HG02571 (cell line): ENCODE results near the gene MAST4.
"Not testable (repeated sequence)": the region's sequence is repeated elsewhere in the genome, so short reads cannot be mapped to it uniquely, and the experiment has no call there.

Source experiments
- ATAC-seq: cut with Tn5 transposase; IDR thresholded peaks from one replicate; pipeline ENCODE4 v1.9.1; 2021; ENCODE audit warnings: mild to moderate bottlenecking, moderate library complexity; ENCODE audit not compliant: unreplicated experiment

Gene MAST4

GRCh38 chr5:67168069-67168468 lies 571.9 kb downstream of the MAST4 start:
- no peak for ATAC-seq

- no peak for ATAC-seq
These were observed 574.6 kb downstream of the MAST4 start for GRCh38 chr5:67170767-67171166.

- ATAC-seq: not testable (repeated sequence)
These were observed 577.2 kb downstream of the MAST4 start for GRCh38 chr5:67173351-67173750.

- no peak for ATAC-seq
These were observed 577.8 kb downstream of the MAST4 start for GRCh38 chr5:67173959-67174358.

- ATAC-seq: no peak
These were observed 580.7 kb downstream of the MAST4 start for GRCh38 chr5:67176936-67177335.

- no peak for ATAC-seq
These were observed 581.9 kb downstream of the MAST4 start for GRCh38 chr5:67178085-67178484.

GRCh38 chr5:67178966-67179365 lies 582.8 kb downstream of the MAST4 start:
- no peak for ATAC-seq

- no peak for ATAC-seq
These were observed 583.6 kb downstream of the MAST4 start for GRCh38 chr5:67179697-67180361.

- no peak for ATAC-seq
These were observed 585.5 kb downstream of the MAST4 start for GRCh38 chr5:67181648-67182221.

- ATAC-seq: no peak
These were observed 586.2 kb downstream of the MAST4 start for GRCh38 chr5:67182301-67182790.

- ATAC-seq: no peak
These were observed 587.7 kb downstream of the MAST4 start for GRCh38 chr5:67183859-67184258.

GRCh38 chr5:67187006-67187715 lies 591.0 kb downstream of the MAST4 start:
- no peak for ATAC-seq

GRCh38 chr5:67188274-67189078 lies 592.3 kb downstream of the MAST4 start:
- no peak for ATAC-seq

GRCh38 chr5:67189079-67189354 lies 592.8 kb downstream of the MAST4 start:
- ATAC-seq: no peak

- ATAC-seq: no peak
These were observed 593.7 kb downstream of the MAST4 start for GRCh38 chr5:67189931-67190330.

- no peak for ATAC-seq
These were observed 594.2 kb downstream of the MAST4 start for GRCh38 chr5:67190410-67190809.

GRCh38 chr5:67190861-67191260 lies 594.7 kb downstream of the MAST4 start:
- ATAC-seq: no peak

GRCh38 chr5:67192719-67193438 lies 596.7 kb downstream of the MAST4 start:
- ATAC-seq: no peak

GRCh38 chr5:67193439-67193807 lies 597.2 kb downstream of the MAST4 start:
- ATAC-seq: no peak

GRCh38 chr5:67194166-67194565 lies 598.0 kb downstream of the MAST4 start:
- ATAC-seq: no peak
